ENCODE measurements around the gene VMO1. TPM values are rescaled to one million over a fixed set of nuclear protein-coding genes. Genes with fewer than 3 reads are reported as not detected.
A peak's percentile ranks its signal among the peaks of the same experiment; 100 is the strongest.

Gene VMO1
- total RNA-seq, 1 experiment from 2014 or later = not detected

DNA sequence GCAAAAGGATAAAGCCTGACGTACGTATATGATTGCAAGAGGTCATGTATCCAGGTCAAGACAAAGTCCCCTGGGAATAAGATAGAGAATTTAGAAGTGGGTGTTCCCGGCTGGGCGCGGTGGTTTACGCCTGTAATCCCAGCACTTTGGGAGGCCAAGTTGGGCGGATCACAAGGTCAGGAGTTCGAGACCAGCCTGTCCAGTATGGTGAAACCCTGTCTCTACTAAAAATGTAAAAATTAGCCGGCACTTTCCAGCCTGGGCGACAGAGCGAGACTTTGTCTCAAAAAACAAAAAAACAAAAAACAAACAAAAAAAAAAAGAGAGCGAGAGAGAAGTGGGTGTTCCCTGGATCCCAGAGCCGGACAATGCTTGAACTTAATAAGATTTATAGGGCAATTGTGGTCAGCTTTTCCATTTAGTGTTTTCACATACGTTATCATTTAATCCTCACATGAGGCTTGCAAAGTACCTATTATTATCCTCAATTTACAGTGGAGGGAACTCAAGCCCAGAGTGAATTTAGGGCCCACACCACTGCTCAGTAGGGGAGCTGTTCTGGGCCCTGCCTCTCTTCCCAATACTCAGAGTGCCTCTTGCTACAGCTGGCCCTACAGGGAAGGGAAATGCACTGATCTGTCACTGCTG is 2.1 kb upstream of the VMO1 start:
- Mint-ChIP-seq H3K27me3 (ENCODE audit: low read depth) (peaks cover 87% of the 10 kb centered on the region), H3K4me3 (peak overlapping the region; percentile 70 to 87), H3K36me3 (ENCODE audit: insufficient read depth in 1 of 3, low read depth in 3 of 3) (no peaks in the 10 kb centered on the region; a peak in 1 of 7 replicates), H3K9me3 (no peaks in the 10 kb centered on the region; a peak in 1 of 5 replicates), H3K27ac (no peak overlapping the region), H3K4me1 (peaks cover 27 to 35% of the 10 kb centered on the region in 2 experiments)
- H3K23ac ChIP-seq (ENCODE audit: insufficient read length, low read depth, low read length) = no peak overlapping the region
- no peak overlapping the region for H3K9ac ChIP-seq (ENCODE audit: extremely low read depth, insufficient read length, low read length)
- H3K23me2 ChIP-seq (ENCODE audit: insufficient read length, low read depth, low read length, poor library complexity, severe bottlenecking) = peaks cover 17% of the 10 kb centered on the region
- H3K79me1 ChIP-seq (ENCODE audit: insufficient read depth, low read depth, low read length, poor library complexity, severe bottlenecking) = no peaks in the 10 kb centered on the region
- no peak overlapping the region for H2BK15ac ChIP-seq (ENCODE audit: low read depth, low read length)
- H3K4me2 ChIP-seq (ENCODE audit: insufficient read depth, insufficient read length, low read length) = peak overlapping the region; percentile 47
- H3K27me3 ChIP-seq (ENCODE audit: insufficient read depth, low read length) = peaks cover 51% of the 10 kb centered on the region
- H4K8ac ChIP-seq (replicated peaks; ENCODE audit: insufficient read length, low read depth, low read length) = no peak overlapping the region
- H4K20me1 ChIP-seq (ENCODE audit: control insufficient read depth, insufficient read depth, insufficient read length) = peaks cover 3% of the 10 kb centered on the region
- no peak overlapping the region for H3K56ac ChIP-seq (ENCODE audit: insufficient read length, low read depth, low read length)
- no peak overlapping the region for H3K27ac ChIP-seq (ENCODE audit: insufficient read length, low read depth, low read length)
- no peak for DNase-seq
- TF ChIP-seq CTCF (conservative IDR thresholded peaks at IDR 0.05) = no peak
- H3T11ph ChIP-seq (ENCODE audit: low read length) = no peak overlapping the region
- no peaks in the 10 kb centered on the region for H3K9me3 ChIP-seq (ENCODE audit: control insufficient read depth, low read depth, low read length)
- H2BK5ac ChIP-seq (ENCODE audit: insufficient read length, low read length) = no peak overlapping the region
- H2AK5ac ChIP-seq (ENCODE audit: insufficient read length, low read length) = no peak overlapping the region
- peaks cover 2% of the 10 kb centered on the region; the same call in 1 of the 2 replicates for H3K4me1 ChIP-seq (ENCODE audit: insufficient read depth, low read length)
- H3K4ac ChIP-seq (ENCODE audit: low read depth, low read length) = no peak overlapping the region
- H3K18ac ChIP-seq (ENCODE audit: insufficient read length, low read depth, low read length) = no peak overlapping the region
- H2BK20ac ChIP-seq (ENCODE audit: low read depth, low read length, poor library complexity, severe bottlenecking) = no peak overlapping the region
- H2BK12ac ChIP-seq (ENCODE audit: insufficient read length, low read depth, low read length) = no peak overlapping the region
- no peak overlapping the region for H4K91ac ChIP-seq (ENCODE audit: insufficient read length, low read depth, low read length)
- no peak overlapping the region; the same call in 1 of the 2 replicates for H3K14ac ChIP-seq (ENCODE audit: insufficient read depth, low read length)
- H3K79me2 ChIP-seq (ENCODE audit: insufficient read depth, low read length) = no peaks in the 10 kb centered on the region
- no peak overlapping the region for H4K5ac ChIP-seq (ENCODE audit: insufficient read length, low read depth, low read length)
- H2BK120ac ChIP-seq (ENCODE audit: low read depth, low read length, poor library complexity, severe bottlenecking) = no peak overlapping the region
- WGBS (ENCODE audit: extremely low coverage, insufficient read length, low lambda C conversion rate) = no CpG with 5 or more reads among the region's 14 CpGs
- no peak overlapping the region for H2AFZ ChIP-seq (ENCODE audit: low read length)
